NCI-H1092 (cell line): Measurements from ENCODE around the gene TRHDE.

ENCODE experiments used
- DNase-seq: peaks from one replicate; lab custom pipeline; 2025; lab: John Stamatoyannopoulos, UW

TRHDE gene, protein sequence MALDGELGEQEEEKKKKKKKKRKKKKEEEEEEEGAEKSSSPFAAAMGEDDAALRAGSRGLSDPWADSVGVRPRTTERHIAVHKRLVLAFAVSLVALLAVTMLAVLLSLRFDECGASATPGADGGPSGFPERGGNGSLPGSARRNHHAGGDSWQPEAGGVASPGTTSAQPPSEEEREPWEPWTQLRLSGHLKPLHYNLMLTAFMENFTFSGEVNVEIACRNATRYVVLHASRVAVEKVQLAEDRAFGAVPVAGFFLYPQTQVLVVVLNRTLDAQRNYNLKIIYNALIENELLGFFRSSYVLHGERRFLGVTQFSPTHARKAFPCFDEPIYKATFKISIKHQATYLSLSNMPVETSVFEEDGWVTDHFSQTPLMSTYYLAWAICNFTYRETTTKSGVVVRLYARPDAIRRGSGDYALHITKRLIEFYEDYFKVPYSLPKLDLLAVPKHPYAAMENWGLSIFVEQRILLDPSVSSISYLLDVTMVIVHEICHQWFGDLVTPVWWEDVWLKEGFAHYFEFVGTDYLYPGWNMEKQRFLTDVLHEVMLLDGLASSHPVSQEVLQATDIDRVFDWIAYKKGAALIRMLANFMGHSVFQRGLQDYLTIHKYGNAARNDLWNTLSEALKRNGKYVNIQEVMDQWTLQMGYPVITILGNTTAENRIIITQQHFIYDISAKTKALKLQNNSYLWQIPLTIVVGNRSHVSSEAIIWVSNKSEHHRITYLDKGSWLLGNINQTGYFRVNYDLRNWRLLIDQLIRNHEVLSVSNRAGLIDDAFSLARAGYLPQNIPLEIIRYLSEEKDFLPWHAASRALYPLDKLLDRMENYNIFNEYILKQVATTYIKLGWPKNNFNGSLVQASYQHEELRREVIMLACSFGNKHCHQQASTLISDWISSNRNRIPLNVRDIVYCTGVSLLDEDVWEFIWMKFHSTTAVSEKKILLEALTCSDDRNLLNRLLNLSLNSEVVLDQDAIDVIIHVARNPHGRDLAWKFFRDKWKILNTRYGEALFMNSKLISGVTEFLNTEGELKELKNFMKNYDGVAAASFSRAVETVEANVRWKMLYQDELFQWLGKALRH

DNA sequence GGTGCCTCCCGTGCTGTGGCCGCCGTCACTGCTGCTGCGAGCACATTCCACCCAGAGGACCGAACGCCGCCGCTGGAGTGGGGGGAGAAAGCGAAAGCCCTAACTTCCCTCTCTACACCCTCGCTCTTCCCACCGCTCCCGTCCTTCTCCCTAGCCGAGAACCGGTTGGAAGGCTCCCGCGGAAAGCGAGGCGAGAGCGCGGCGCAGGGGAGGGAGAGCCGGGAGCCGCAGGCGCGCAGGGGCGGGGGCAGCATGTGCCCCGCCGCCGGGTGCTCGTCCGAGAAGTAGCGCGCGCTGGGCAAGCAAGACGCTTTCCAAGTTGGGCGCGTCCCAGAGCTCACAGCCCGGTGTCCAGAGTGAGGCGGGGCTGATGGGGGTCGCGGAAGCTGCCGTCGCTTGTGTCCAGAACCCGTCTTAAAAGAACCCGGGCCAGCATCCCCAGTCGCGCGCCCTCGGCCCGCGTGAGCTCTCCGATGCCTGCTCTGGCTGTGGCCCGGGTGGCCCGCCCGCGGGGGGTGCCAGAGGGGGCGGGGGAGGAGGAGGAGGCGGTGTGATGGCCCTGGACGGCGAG lies at the start of gene TRHDE:
TSS of gene TRHDE (plus strand) at position 280 of the 571 bp plus-strand sequence. CDS start at position 554, 274 bp downstream.
- DNase-seq, result no peak

GRCh38 chr12:72226510-72226909 lies 45.7 kb upstream of the TRHDE start:
- DNase-seq, result no peak

DNA sequence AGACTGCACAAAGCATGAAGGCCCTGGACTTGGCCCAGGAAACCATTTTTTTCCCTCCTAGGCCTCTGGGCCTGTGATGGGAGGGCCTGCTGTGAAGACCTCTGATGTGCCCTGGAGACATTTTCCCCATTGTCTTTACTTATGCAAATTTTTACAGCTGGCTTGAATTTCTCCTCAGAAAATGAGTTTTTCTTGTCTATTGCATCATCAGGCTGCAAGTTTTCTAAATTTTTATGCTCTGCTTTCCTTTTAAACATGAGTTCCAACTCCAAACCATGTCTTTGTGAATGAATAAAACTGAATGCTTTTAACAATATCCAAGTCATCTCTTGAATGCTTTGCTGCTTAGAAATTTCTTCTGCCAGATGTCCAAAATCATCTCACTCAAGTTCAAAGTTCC lies 43.7 kb upstream of the TRHDE start:
- no peak for DNase-seq

DNA sequence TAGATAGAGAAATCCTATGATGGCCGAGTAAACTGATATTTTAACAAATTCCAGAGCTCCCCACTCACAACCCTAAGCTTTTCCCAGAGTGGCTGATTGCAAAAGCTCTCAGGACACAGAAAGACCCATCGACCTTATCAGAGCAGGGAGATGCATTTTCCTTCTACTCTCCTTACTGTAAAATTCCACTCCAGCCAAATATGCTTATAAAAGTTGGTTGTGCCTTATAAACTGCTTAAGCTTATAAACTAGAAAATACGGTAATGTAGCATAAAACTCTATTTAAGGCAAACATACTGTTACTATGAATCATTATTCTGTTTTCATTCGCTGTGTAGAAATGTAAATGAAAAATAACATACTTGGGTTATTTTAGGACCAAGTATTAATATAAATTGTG lies 41.6 kb upstream of the TRHDE start:
- no peak for DNase-seq

DNA sequence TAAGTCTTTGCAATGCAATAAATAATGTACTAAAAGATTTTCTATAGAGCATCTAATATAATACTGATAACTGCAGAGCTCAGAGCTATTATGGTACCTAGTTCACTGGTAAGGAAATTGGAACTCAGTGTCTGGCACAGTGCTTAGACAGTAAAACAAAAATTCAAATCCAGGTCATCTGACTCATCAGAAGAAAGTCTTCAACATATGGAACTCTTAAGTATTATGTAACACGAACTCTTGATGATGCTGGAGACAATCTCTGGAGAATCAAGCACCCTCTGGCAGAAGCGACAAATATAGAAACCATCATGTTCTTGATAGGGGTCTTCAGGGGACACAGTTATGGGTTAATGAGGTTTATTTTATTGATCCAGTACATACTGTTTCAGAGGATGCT lies 37.3 kb upstream of the TRHDE start:
- no peak for DNase-seq

GRCh38 chr12:72236071-72236705 lies 36.0 kb upstream of the TRHDE start:
- no peak for DNase-seq

DNA sequence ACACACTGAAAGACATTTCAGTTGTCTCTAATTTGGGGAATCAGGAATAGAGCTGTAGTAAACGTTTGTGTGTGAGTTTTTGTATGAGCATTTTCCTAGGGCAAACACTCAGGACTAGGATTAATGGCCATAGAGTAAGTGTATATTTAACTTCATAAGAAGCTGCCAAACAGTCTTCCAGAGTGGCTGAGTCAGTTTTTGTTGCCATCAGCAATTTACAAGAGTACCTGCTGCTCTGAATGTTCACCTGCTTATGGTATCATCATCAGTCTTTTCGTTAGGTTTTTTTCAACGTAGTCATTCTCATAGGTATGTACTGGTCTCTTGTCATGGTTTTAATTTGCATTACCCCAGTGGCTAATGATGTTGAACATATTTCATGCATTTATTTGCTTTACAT lies 30.6 kb upstream of the TRHDE start:
- DNase-seq, result no peak

GRCh38 chr12:72242946-72243345 lies 29.2 kb upstream of the TRHDE start:
- no peak for DNase-seq

GRCh38 chr12:72246370-72246769 lies 25.8 kb upstream of the TRHDE start:
- DNase-seq, result no peak

DNA sequence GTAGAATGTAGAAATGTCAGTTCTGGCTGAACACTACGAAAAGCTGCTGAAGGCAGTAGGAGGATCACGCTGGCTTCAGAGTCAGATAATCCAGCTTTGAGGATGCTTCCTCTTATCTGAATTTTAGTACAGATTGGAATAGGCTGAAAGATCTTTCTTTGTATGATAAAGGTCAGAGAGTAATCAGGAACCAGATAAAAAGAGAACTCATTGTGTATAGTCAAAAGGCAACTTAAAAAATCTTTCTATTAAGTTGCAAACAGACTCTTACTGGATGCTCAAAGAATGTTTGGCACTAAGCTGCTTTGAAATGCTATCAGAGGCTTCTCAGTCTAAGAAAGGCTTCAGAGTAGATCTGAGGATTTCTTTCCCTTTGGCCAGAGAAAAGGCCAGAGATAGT lies 21.8 kb upstream of the TRHDE start:
- DNase-seq, result no peak

- no peak for DNase-seq
Measured at GRCh38 chr12:72256725-72257124, 15.4 kb upstream of the TRHDE start.

DNA sequence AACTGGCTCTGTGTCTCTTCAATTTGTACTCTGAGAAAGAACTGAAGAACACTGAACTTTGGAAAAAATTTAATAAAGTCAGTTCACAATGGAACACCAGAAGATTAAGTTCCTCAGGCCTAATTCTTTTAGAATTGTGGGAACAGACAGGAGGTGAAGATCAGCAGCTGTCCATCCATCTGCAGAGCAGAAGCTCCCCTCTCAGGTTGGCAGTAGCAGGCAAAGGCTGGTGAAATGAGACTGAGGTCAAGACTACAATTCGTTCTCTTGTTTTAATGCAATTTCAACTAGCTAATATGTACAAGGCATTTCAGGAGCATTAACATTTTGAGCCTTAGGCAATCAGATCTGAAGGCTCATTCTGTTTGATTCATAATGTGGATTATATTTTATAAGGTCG lies 10.3 kb upstream of the TRHDE start:
- no peak for DNase-seq

DNA sequence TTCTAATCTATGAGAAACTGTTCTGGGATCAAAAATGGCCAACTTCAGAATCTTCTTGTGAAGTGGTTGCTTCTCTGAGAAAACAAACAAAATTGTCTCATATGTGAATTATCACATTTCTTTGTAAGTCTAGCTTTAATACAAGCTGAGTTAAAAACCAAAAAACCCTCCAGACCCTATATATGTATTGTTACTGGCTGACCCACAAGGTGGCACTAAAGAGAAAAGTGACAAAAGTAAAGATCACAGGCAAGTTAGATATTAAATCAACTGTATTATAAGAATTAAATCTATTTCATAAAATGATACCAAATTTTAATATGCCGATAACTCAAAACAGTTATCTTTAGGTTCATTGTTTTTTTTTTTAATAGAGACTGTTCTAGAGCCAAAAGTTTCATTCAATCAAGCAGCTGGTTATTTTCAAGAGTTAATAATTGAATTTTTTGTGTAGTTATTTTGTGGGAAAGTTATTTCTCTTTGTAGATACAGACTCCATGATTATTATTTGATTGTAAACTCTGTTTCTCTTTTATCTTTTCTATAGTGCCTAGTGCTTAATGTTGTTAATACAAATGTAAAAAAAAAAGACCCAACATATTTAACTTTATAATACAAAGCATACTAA lies 7.5 kb upstream of the TRHDE start:
- DNase-seq, result no peak

DNA sequence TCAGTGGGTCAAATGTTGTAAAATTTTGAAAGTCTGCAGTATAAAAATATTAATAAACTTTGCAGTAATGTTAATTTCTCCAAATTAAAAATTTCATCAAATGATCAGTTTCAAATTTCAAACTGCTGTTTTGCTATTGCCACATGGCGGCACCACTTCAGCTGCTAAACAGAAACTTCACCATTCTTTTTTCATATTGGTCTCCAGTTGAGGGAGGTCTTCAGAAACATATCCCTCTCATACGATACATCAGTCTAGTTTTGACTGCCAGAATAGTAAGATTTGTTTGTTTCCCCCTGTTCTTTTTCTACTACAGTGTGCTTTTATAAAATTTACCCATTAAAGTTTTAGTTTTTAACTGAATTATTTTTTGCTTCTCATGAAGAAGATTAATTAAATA lies 4.2 kb upstream of the TRHDE start:
- no peak for DNase-seq

GRCh38 chr12:72268386-72268785 lies 3.8 kb upstream of the TRHDE start:
- no peak for DNase-seq

GRCh38 chr12:72269491-72269890 lies 2.7 kb upstream of the TRHDE start:
- DNase-seq, result no peak

GRCh38 chr12:72270246-72270645 lies 1.9 kb upstream of the TRHDE start:
- no peak for DNase-seq

- DNase-seq, result no peak
Measured at GRCh38 chr12:72270961-72271360, 1.2 kb upstream of the TRHDE start.

DNA sequence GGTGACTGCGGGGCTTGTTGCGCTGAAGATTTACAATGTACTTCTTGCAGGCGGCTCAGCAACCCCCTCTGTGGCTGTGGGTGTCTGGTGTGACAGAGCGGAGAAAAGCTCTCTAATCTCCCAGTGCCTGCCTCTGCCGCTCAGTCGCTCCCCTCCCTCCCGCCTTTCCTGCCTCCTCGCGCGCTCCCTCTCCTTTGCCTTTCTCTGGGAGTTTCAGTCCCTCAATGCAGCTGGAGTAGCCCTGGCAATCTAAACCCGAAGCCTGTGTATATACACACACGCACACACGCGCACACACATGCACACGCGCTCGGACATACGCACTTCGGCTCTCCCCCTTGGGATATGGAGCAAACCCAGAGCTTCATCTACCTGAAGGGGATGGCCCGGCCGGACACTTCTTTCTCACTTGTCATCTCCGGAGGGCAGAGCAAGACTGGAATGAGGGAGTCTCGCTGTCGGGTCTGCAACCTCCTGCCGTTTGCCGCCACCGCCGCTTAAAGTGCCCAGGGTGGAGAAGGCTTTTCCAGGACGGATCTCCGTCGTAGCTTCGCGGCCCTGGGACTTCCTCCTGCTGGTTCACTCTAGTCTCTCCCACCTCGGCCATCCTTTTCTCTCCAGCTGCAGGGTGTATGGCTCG lies 599 bp upstream of the TRHDE start:
- DNase-seq, result peak; percentile 28

GRCh38 chr12:72272731-72273498 lies 745 bp downstream of the TRHDE start:
- no peak for DNase-seq
